HG03135 (cell line): Measurements from ENCODE around the gene TBC1D10B.
"Not testable (repeated sequence)": the region's sequence is repeated elsewhere in the genome, so short reads cannot be mapped to it uniquely, and the experiment has no call there.

Experiments used
- ATAC-seq: cut with Tn5 transposase; IDR thresholded peaks from one replicate; pipeline ENCODE4 v1.9.1; 2021; ENCODE audit warnings: mild to moderate bottlenecking, moderate library complexity; ENCODE audit not compliant: unreplicated experiment

TBC1D10B gene

GRCh38 chr16:30356401-30357084 lies 13.8 kb downstream of the TBC1D10B start:
- ATAC-seq, result no peak

- no peak for ATAC-seq
Observed at GRCh38 chr16:30355954-30356308, 14.4 kb downstream of the TBC1D10B start.

- peak; percentile 50 for ATAC-seq
Observed at GRCh38 chr16:30355144-30355953, 14.9 kb downstream of the TBC1D10B start, which contains the start of gene CD2BP2. Gene CD2BP2, minus strand, starts transcription at chr16:30355308. Its CDS starts 627 bp downstream, at chr16:30354681.

- peak; percentile 9 for ATAC-seq
Observed at GRCh38 chr16:30354423-30355143, 15.7 kb downstream of the TBC1D10B start.

- ATAC-seq, result no peak
Observed at GRCh38 chr16:30353438-30354129, 16.7 kb downstream of the TBC1D10B start.

- no peak for ATAC-seq
Observed at GRCh38 chr16:30352488-30353401, 17.5 kb downstream of the TBC1D10B start.

GRCh38 chr16:30351586-30352419 lies 18.5 kb downstream of the TBC1D10B start:
- no peak for ATAC-seq

- no peak for ATAC-seq
Observed at GRCh38 chr16:30351001-30351441, 19.3 kb downstream of the TBC1D10B start.

- peak; percentile 47 for ATAC-seq
Observed at GRCh38 chr16:30350134-30350871, 20.0 kb downstream of the TBC1D10B start.

GRCh38 chr16:30349675-30350074 lies 20.6 kb downstream of the TBC1D10B start:
- ATAC-seq, result peak; percentile 40

- no peak for ATAC-seq
Observed at GRCh38 chr16:30348929-30349328, 21.4 kb downstream of the TBC1D10B start.

- no peak for ATAC-seq
Observed at GRCh38 chr16:30348113-30348512, 22.2 kb downstream of the TBC1D10B start.

GRCh38 chr16:30346286-30346685 lies 24.0 kb downstream of the TBC1D10B start:
- ATAC-seq, result no peak

GRCh38 chr16:30343491-30343820 lies 26.8 kb downstream of the TBC1D10B start:
- ATAC-seq, result not testable (repeated sequence)

- no peak for ATAC-seq
Observed at GRCh38 chr16:30342751-30343490, 27.4 kb downstream of the TBC1D10B start.

- not testable (repeated sequence) for ATAC-seq
Observed at GRCh38 chr16:30341971-30342370, 28.3 kb downstream of the TBC1D10B start.

GRCh38 chr16:30340621-30341020 lies 29.7 kb downstream of the TBC1D10B start:
- no peak for ATAC-seq

GRCh38 chr16:30338715-30339114 lies 31.6 kb downstream of the TBC1D10B start:
- not testable (repeated sequence) for ATAC-seq
